GM21737 (cell line): ENCODE results near the gene SCGB1D2.
"Not testable (repeated sequence)": the region's sequence is repeated elsewhere in the genome, so short reads cannot be mapped to it uniquely, and the experiment has no call there.

Experiments used
- ATAC-seq: cut with Tn5 transposase; IDR thresholded peaks from one replicate; pipeline ENCODE4 v1.9.1; 2021; ENCODE audit warnings: mild to moderate bottlenecking, moderate library complexity; ENCODE audit not compliant: unreplicated experiment

The SCGB1D2 gene, protein sequence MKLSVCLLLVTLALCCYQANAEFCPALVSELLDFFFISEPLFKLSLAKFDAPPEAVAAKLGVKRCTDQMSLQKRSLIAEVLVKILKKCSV

DNA sequence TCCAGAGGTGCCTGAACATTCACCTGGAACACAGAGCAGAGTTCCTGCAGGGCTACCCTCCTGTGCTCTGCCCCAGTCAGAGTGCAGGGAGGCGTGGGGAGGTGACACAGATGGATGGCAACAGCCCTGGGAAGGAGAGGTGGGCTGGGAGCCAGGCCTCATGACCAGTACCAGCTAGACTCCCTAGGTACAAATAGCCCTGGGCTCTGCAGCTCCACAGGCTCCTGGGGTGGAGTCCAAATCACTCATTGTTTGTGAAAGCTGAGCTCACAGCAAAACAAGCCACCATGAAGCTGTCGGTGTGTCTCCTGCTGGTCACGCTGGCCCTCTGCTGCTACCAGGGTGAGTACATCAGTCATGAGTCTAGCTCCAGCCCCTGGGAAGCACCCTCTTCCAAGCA, at the start of gene SCGB1D2:
SCGB1D2 (plus strand) TSS at position 219 of the 400 bp plus-strand sequence; CDS start at position 288, 69 bp downstream.
- ATAC-seq, result no peak

DNA sequence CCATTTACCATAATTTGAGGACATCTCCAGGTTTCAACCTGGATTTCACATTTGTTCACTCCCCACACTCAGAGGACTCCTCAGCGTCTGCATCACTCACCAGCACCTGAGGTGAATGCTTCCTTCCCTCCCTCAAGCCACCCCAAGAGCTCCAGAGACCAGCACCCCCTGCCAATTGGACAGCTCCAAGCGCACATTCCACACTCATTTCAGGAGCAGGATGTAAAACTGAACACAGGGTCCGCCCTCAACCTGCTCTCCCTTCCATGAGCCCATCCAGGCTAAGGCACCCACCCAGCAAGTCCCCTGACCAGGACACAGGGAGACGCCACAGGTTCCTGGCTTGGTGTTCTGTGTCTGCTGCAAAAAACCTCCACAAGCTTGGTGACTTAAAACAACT, 48.1 kb upstream of the SCGB1D2 start:
- no peak for ATAC-seq

DNA sequence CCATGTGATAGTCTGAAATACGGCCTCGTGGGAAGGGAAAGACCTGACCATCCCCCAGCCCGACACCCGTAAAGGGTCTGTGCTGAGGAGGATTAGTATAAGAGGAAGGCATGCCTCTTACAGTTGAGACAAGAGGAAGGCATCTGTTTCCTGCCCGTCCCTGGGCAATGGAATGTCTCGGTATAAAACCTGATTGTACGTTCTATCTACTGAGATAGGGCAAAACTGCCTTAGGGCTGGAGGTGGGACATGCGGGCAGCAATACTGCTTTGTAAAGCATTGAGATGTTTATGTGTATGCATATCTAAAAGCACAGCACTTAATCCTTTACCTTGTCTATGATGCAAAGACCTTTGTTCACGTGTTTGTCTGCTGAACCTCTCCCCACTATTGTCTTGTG, 47.0 kb upstream of the SCGB1D2 start:
- ATAC-seq, result not testable (repeated sequence)

DNA sequence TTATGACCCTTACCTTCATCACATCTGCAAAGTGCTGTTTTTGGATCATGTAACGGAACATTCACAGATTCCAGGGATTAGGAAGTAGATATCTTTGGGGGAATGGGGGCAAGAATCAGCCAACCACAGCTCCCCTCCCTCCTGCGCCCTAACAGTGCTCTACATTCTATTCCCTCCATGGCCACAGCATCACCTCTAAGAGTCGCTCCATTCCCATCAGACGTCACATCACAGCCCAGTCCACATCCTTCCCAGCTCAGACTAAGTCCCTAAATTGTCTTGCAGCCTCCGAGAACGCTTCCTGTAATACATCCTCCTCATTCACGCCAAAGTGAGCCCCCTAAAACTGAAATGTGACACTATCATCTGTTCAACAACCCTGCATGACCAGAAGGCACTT, 46.1 kb upstream of the SCGB1D2 start:
- ATAC-seq, result no peak

DNA sequence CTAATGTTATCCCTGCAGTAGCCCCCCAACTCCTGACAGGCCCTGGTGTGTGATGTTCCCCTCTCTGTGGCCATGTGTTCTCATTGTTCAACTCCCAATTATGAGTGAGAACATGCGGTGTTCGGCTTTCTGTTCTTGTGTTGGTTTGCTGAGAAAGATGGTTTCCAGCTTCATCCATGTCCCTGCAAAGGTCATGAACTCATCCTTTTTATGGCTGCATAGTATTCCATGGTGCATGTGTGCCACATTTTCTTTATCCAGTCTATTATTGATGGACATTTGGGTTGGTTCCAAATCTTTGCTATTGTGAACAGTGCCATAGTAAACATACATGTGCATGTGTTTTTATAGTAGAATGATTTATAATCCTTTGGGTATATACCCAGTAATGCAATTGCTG, 44.6 kb upstream of the SCGB1D2 start:
- ATAC-seq, result not testable (repeated sequence)

DNA sequence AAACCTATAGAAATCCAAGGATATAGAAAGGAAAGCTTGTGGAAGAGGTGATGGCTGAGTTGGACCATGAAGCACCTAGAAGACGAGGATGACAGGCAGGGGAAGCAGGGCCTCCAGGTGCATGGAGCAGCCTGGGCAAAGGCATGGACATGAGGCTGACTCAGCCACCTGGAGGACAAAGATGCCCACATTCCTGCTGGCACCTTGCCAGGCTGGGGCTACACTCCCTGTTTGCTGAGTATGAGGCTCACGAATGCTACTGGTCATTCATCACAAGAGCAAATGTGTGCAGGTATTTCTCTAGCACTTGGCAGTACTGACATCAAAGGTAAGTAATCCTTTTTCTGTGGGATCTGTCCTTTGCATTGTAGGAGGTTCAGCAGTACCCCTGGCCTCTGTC, 40.7 kb upstream of the SCGB1D2 start:
- no peak for ATAC-seq

DNA sequence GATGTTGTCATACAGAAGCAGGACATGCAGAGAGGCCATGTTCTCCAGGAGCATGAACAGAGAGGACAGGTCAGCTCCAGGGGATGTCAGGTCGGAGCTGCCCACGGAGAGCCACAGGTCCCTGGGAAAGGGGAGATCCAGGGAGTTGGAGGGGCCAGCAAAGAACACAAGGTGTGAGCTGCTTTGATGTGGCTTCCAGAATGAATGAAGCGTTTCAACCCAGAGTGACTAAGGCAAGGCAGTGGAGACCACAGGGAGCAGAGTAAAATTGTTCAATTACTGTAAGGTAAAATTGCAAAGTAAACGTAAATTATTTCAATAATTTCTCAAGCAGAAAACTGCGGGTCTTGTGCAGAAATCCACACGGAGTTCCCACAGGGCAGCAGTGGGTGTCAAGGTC, 39.1 kb upstream of the SCGB1D2 start:
- no peak for ATAC-seq

DNA sequence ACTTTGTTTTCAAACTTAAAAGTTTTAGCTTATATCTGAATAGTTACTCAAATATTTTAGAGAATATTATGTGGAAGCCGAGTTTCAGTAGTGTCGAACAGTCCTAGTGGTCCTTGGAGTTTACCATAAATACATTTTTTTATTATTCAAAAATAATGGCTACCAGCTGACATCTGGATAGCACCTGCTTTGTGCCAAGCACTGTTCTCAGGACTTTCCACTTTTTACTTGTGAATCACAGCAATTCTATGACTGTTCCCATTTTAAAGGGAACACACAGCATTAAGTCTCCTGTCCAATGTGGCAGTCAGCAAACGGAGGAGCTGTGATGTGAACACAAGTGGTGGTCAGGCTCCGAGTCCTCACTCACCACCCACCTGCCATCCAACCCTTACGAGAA, 37.6 kb upstream of the SCGB1D2 start:
- no peak for ATAC-seq

DNA sequence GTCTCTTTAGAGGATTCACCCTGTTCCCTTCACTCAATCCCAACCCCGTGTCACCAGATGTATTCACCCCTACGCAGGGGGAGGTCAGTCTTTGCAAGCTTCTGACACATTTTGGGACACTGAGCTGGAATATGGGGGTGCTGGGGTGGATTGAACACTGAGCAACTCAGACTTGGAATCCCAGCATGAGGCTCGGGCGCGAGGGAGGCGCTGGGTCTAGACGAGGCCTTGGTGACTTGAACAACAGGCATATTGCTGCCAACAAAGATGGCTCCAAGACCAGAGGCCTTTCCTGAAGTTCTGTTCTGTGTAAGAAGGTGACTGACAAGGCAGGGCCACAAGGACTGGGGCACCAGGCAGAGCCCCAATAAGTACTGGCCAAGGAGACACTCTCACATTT, 36.6 kb upstream of the SCGB1D2 start:
- no peak for ATAC-seq

DNA sequence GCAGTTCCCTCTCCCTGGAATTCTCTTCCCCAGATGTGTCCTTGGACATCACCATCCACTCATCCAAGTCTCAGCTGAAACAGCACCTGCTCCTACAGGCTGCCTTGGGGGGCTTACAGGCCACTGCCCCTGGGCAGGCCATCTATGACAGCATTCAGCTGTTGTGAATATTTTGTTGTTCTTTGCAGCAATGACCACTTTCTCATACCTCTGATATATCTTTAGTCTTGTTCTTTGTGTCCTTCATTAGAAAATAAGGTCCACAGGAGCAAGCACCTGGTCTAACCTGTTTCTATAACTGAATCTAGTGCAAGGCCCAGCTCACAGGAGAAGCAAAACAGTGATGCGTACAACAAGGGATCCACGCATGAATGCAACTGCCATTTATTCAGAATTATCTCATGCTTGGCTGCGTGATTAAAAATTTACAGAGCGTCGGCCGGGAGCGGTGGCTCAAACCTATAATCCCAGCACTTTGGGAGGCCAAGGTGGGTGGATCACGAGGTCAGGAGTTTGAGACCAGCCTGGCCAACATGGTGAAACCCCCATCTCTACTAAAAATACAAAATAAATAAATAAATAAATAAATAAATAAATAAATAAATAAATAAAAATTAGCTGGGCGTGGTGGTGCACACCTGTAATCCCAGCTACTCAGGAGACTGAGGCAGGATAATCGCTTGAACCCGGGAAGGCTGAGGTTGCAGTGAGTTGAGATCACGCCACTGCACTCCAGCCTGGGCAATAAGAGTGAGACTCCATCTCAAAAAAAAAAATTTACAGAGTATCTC, 35.6 kb upstream of the SCGB1D2 start:
- not testable (repeated sequence) for ATAC-seq

DNA sequence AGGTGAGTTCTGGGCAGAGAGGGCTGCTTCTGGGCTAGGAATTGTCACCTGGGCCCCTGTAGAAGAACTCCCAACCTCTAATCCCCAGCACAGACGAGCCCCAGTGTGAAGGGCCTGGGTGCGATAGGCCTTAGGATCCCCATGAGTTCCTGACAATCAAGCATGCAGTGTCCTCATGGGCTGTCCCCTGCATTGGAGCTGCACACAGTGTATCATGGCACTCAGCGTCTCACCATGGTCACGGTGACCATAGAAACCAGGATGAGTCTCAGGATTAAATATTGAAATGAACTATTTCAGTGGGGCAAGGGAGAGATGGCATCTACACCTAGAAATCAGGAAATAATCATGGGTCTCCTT, 33.3 kb upstream of the SCGB1D2 start:
- no peak for ATAC-seq

DNA sequence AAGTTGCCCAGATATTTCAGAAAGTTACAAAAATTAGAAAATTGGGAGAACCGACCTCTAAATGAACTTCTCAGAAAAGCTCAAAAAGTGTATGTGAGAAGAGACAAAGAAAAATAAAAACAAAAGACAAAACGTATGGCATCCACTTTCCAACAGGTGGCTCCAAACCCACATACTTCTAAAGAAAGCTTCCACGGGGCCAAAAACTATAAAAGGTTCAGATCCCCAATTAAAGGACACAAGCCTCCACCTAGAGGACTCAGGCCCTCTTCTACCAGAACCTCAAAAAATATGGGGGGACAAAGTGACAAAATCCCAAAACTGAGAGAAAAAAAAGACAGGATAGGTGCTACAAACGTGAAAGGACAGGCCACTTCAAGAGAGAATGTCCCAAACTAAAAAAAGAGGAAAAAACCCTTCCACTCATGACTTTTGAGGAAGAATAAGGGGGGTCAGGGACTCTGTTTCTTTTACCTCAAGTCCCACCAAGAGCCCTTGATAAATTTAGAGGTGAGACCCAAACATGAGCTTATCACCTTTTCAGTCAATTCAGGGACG, 24.8 kb upstream of the SCGB1D2 start:
- ATAC-seq, result no peak

DNA sequence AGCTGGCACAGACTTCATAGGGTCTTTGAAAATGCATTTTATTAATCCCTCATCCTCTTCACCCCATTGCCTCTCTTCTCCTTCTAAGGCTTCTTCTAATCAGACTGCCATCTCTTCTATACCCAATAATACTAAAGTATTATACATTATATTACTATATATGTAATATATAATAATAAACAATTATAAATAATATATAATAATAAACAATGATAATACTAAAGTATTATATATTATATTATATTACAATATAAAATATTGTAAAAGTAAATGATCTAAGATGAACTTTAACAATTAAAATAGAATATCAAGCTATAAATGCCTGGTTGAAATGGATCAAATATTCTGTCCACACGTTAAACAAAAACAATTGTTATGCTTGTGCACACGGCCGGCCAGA, 20.5 kb upstream of the SCGB1D2 start:
- no peak for ATAC-seq

DNA sequence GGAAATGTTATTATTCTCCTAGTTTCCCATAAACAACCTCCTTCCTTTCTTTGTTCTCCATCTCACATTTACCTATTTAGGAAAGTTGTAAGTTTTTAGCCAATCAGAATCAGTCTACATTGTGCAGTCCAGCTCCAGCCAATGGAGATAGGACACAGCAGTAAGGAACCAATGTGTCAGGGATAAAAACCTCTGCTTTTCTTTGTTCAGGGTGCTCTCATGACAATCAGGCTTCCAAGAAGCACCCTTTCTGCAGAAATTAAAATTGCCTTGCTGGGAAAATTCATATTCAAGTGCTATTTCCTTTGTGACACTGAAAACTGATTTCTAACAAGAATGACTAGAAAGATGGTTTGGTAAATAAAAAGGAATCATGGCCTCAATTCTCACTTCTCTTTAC, 18.9 kb upstream of the SCGB1D2 start:
- ATAC-seq, result no peak

DNA sequence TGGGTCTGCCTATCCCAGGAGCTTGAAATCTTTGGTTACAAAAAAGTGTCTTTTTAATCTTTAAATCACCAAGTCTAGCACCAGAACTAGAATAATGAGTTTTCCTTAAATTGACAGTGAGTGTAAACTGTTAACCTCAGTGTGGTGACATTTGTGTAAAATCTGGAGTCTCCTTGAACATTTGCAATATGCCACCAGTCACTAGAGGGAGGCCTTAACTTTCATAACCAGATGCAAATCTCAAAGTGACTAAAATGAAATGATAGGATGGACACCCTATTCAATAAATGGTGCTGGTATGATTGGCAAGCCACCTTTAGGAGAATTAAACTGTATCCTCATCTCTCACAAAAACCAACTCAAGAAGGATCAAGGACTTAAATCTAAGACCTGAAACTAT, 8.3 kb upstream of the SCGB1D2 start:
- ATAC-seq, result no peak

DNA sequence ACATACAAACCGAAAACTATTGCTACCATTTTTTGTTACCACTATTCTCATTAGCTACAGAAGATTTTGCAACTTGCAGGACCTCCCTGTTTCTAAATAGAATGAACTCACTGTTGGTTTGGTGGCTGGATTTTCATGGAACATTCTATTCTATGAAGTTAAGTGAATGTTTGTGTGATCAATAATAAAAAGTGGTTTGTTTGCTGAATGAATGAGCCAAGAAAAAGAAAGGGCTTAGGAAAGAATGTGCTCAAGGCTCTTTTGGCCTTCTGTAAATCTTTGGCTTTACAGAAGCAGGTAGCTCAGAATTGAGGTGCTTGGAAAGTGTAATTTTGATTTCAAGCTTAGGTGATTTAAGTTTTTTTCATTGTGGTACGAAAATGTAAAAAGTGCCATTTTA, 5.9 kb upstream of the SCGB1D2 start:
- ATAC-seq, result no peak

DNA sequence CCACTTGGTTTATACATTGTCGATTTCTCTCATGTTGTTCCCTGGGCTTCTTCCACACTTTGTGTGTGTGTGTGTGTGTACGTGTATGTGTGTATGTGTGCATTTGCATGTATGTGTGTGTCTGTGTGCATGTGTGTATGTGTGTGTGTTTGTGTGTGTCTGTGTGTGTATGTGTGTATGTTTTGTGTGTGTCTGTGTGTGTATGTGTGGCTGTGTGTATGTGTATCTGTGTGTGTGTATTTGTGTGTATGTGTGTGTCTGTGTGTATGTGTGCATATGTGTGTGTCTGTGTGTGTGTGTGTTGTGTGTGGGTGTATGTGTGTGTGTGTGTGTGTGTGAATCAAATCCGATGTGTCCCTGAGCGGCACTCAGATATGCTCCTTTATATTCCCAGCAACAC, 4.5 kb upstream of the SCGB1D2 start:
- ATAC-seq, result no peak

DNA sequence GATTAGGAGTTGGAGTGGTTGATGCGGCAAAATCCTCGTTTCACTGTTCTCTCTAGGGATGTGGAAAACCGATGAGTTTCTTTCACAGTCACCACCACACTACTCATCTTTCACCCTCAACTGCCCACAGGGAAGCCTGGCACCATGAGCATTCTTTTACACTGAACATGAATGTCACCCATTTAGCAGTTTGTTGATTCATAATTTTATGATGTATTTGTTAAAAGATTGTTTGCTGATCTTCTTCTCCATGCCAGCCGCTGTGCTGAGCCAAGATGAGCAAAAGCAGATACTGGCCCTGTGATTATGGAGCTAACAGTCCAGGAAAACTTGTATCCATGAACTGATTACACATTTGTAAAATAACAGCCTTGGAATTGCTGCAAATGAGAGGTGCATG, 3.9 kb upstream of the SCGB1D2 start:
- ATAC-seq, result no peak

DNA sequence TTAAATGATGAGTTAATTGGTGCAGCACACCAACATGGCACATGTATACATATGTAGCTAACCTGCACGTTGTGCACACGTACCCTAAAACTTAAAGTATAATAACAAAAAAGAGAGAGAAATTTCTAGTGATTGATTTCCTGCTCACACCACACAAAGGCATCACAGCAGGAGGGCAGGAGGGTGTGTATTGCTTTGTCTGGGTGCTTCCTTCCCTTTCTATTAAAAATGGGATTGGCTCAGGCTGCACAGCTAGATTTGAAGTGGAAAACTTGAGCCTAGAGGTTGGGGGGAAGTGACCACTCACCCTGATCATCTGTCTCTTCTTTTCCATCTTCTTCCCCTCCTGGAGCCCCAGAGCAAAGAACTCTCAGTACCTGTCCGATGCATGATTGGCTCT, 944 bp upstream of the SCGB1D2 start:
- no peak for ATAC-seq

DNA sequence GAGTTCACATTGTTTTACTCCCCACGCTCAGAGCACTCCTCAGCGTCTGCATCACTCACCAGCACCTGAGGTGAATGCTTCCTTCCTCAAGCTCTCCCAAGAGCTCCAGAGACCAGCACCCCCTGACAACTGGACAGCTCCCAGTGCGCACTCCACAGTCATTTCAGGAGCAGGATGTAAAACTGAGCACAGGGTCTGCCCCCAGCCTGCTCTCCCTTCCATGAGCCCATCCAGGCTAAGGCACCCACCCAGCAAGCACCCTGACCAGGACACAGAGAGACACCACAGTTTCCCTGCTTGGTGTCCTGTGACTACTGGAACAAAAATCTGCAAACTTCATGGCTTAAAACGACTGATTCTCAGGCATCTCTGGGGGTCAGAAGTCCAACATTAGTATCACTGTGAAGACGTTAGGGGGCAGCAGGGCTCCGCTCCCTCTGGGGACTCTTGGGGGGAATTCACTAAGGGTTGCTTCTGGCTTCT, 3.3 kb downstream of the SCGB1D2 start:
- ATAC-seq, result no peak

DNA sequence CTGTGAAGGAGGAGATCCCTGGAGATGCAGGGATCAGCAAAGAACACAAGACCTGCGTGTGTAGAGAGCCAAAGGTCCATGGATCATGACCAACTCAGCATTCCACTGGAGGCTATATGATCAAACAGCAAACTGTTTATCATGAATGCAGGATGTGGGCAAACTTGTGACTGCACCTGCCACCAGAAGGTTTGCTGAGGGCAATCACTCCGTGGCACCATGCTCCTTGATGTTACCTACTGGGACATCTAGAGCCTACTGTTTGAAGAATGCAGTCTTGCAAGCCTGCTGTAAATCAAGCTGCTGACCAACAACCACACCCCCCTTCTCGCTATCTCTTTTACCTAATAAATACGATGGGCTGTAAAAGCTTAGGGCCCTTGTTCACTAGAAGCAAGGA, 9.7 kb downstream of the SCGB1D2 start:
- ATAC-seq, result no peak

DNA sequence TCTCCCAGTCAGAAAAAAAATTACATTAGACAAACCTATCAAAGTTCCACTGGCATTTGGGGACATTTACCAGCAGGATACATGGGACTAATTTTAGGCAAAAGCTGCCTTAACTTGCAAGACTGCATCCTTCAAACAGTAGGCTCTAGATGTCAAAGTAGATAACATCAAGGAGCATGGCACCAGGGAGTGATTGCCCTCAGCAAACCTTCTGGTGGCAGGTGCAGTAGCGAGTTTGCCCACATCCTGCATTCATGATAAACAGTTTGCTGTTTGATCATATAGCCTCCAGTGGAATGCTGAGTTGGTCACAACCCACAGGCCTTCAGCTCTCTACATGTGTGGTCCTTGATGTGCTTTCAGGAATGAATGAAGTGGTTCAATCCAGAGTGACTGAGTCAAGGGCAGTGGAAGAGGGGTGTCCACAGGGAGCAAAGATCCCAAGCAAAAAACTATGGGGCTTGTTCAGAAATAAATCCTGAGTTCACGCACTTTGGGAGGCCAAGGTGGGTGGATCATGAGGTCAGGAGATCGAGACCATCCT, 12.0 kb downstream of the SCGB1D2 start:
- no peak for ATAC-seq
